SK-N-SH (cell line): Measurements from ENCODE around the gene MYO15A.

ENCODE experiments used
- CTCF ChIP-seq: fragments of 200-600 bp; sonication (generic); IDR thresholded peaks from 2 replicates; pipeline ENCODE4 v1.6.1; 2017; ENCODE audit warnings: antibody characterized with exemption, mild to moderate bottlenecking, moderate library complexity
- EP300 ChIP-seq, 2 experiments: IDR thresholded peaks; 2 replicates each; pipeline versions ENCODE4 v1.4.0 to v1.6.1; 2012; ENCODE audit warnings: borderline replicate concordance in 1 of 2, low read depth in 1 of 2, low read length in 1 of 2
- RCOR1 ChIP-seq: fragments of 150-350 bp; IDR thresholded peaks from 2 replicates; pipeline ENCODE4 v1.6.1; 2017; ENCODE audit warnings: antibody characterized with exemption, low read length
- REST ChIP-seq: IDR thresholded peaks from 2 replicates; pipeline ENCODE4 v1.6.1; 2012; ENCODE audit warnings: mild to moderate bottlenecking, low read depth, low read length, moderate library complexity
- SIN3A ChIP-seq: IDR thresholded peaks from 2 replicates; pipeline ENCODE4 v1.6.1; 2012; ENCODE audit warnings: low read depth, mild to moderate bottlenecking, low read length, moderate library complexity, borderline replicate concordance
- SMC3 ChIP-seq: IDR thresholded peaks from 2 replicates; pipeline ENCODE4 v1.6.1; 2012; ENCODE audit warnings: low read depth, low read length, improper control_type of control experiment
- TAF1 ChIP-seq: IDR thresholded peaks from 2 replicates; pipeline ENCODE4 v1.6.1; 2012; ENCODE audit warnings: low read depth, mild to moderate bottlenecking, low read length, moderate library complexity, borderline replicate concordance
- USF2 ChIP-seq: fragments of 150-350 bp; IDR thresholded peaks from 2 replicates; pipeline ENCODE4 v1.6.1; 2017; ENCODE audit warnings: antibody characterized with exemption, low read length, low read depth, borderline replicate concordance
- YY1 ChIP-seq: IDR thresholded peaks from 2 replicates; pipeline ENCODE4 v1.4.0; 2012; ENCODE audit warnings: low read depth, mild to moderate bottlenecking
- ZBTB33 ChIP-seq: IDR thresholded peaks from 2 replicates; pipeline ENCODE4 v1.4.0; 2012; ENCODE audit warnings: low read depth, borderline replicate concordance

- TF ChIP-seq CTCF (no peak), RCOR1 (no peak), YY1 (no peak), USF2 (no peak), ZBTB33 (no peak), EP300 (IDR thresholded peaks at IDR 0.05; ENCODE audit: borderline replicate concordance in 1 of 2, low read depth in 1 of 2, low read length in 1 of 2) (no peak), SIN3A (no peak), SMC3 (no peak), TAF1 (no peak), REST (no peak)
Observed at GRCh38 chr17:18142417-18142816, 33.9 kb downstream of the MYO15A start.
